Activated CD4-positive, alpha-beta T cell treated with anti-CD3 and anti-CD28 coated beads, Interleukin-2, amount 50 U/mL, for 48 hours (primary cell): ENCODE results near the gene MIA.
"Not testable (repeated sequence)": the region's sequence is repeated elsewhere in the genome, so short reads cannot be mapped to it uniquely, and the experiment has no call there.

Experiments used
- DNase-seq, 2 experiments: peaks; one replicate each; pipeline ENCODE4 v3.0.0-alpha.2; 2020

The MIA gene

GRCh38 chr19:40781140-40781539 is 5.8 kb downstream of the MIA start:
- DNase-seq, result no peak

DNA sequence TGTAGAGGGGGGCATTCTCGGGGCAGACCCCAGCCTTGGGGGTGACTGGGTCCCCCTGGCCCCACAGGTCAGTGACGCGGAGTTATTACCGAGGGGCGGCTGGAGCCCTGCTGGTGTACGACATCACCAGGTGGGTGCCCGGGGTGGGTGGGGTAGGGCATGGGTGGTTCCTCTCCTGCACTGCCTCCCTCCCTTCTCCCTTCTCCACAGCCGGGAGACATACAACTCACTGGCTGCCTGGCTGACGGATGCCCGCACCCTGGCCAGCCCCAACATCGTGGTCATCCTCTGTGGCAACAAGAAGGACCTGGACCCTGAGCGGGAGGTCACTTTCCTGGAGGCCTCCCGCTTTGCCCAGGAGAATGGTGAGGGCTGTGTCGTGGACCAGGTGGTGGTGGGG is 8.4 kb downstream of the MIA start:
- DNase-seq, result no peak

DNA sequence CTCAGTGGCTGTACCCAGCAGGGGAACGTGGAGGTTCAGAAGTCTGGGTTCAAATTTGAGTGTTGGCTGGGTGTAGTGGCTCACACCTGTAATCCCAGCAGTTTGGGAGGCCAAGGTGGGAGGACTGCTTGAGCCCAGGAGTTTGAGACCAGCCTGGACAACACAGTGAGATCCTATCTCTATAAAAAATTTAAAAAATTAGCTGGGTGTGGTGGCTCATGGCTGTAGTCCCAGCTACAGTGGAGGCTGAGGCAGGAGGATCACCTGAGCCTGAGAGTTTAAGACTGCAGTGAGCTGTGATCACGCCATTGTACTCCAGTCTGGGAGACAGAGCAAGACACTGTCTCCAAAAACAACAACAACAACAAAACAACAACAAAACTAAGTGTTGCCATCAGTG is 8.8 kb downstream of the MIA start:
- DNase-seq, result not testable (repeated sequence)

GRCh38 chr19:40785526-40785925 is 10.2 kb downstream of the MIA start:
- DNase-seq, result no peak

DNA sequence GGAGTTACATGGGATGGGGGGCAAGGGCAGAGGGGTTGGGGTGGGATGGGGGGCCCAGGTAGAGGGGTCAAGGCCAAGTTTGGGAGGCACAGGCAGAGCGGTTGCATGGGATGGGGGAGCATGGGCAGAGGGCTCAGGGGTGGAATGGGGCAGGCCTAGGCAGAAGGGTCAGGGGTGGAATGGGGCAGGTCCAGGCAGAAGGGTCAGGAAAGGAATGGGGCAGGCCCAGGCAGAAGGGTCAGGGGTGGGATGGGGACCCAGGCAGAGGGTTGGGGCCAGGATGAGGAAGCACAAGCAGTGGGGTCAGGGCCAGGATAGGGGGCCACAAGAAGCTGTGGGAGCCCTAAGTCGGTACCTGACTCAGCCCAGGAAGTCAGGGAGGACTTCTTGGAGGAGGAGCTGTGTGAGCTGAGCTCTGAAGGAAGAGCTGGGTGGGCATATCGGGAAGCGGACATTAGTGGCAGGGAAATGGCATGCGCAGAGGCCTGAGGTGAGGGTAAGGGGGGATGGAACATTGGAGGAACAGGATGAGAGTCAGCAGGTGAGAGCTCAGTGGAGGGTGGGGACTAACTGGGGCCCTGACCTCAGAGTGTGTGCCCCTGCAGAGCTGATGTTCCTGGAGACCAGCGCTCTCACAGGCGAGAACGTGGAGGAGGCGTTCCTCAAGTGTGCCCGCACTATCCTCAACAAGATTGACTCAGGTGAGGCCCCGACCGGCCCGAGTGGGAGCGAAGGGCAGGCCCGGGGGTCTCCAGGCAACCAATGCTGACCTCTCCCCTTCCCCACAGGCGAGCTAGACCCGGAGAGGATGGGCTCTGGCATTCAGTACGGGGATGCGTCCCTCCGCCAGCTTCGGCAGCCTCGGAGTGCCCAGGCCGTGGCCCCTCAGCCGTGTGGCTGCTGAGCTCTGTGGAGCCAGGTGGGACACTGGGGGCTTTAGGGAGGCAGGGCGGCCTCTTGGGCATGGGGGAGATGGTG is 11.0 kb downstream of the MIA start:
- DNase-seq, result no peak

- no peak for DNase-seq
Measured at GRCh38 chr19:40791349-40791748, 16.0 kb downstream of the MIA start.

DNA sequence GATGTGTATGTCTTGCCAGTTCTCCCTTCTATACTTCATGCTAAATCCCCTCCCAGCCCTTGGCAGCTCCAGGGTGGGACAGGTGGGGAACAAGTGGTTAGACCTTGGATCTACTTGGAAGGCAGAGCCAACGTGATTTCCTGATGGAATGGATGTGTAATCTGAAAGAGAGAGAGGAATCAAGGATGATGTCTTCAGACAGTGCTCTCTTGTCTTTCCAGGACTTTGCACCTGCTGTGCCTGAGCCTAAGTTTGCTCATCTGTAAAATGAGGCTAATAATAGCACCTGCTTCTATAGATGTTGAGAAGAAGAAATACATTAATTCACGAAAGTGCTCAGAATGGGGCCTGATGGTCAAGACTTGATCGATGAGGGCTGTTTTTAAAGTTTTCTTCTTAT is 16.7 kb downstream of the MIA start:
- DNase-seq, result no peak

DNA sequence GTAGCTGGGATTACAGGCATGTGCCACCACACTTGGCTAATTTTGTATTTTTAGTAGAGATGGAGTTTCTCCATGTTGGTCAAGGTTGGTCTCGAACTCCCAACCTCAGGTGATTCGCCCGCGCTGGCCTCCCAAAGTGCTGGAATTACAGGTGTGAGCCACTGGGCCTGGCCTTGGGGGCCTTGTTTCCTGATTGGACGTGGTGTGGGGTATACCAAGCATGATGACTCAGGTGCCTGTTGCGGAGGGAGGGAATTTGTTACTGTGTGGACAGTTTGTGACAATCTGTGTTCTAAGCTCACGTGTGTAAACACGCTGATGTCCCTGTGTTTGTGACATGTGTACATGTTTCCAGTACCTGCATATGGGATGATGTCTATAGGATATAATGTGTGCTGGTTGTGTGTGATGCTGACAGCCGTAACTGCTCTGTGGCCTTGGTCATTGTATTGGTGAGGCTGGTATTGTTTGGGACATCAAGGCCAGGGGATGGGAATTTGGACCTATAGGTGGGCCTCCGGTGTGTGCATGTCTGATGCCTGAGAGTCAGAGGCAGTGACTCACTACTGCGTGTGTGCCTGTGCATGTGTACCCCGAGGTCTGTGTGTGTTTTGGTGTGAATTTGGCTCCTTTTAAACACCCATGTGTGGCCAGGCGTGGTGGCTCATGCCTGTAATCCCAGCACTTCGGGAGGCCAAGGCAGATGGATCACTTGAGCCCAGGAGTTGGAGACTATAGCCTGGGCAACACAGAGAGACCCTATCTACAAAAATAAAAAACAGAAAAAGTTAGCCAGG is 22.0 kb downstream of the MIA start:
- DNase-seq, result no peak

GRCh38 chr19:40797963-40798682 is 22.8 kb downstream of the MIA start:
- peak; percentile 68 to 77 for DNase-seq

DNA sequence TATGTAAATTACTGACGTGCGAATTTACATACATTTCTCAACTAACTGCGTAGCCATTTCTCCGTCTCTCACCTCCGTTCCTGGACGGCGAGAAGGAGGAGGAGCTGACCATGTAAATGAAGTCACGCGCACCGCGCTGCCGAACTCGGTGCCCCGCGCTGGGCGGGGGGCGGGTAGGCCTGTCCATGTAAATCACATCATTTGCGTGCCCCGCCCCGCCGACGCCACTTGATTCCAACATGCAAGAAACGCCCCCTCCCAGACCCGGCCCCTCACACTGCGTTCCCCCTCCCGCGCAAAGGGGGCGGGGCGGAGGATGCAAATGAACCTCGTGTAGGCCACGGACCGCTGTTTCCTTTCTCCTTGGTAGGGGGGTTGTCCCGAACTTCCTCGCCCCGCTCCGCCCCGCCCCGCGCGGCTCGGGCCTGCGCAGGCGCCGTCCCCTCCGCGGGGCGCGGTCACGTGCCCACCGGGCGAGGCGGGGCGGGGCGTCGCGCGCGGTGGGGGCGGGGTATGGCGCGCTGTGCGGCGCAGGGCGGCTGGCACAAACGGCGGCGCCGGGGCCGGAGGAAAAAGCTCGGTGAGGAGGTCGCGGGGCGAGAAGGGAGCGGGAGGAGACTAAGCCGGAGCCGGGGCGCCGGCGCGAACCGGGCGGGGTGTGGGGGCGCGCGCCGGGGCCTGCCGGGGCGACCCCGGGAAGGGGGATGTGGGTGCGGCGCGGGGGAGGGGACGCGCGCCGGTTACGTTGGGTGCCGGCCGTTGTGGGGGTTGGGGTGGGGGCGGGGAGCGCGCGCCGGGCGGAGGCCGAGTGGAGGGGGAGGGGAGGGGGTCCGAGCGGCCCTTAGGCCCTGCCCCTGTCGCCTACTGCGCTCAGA is 23.6 kb downstream of the MIA start, which contains the start of gene EGLN2:
TSS of gene EGLN2 (plus strand) at position 509 of the 875 bp plus-strand sequence. CDS start 1,382 bp downstream, outside the sequence.
- DNase-seq, result peak; percentile 100

DNA sequence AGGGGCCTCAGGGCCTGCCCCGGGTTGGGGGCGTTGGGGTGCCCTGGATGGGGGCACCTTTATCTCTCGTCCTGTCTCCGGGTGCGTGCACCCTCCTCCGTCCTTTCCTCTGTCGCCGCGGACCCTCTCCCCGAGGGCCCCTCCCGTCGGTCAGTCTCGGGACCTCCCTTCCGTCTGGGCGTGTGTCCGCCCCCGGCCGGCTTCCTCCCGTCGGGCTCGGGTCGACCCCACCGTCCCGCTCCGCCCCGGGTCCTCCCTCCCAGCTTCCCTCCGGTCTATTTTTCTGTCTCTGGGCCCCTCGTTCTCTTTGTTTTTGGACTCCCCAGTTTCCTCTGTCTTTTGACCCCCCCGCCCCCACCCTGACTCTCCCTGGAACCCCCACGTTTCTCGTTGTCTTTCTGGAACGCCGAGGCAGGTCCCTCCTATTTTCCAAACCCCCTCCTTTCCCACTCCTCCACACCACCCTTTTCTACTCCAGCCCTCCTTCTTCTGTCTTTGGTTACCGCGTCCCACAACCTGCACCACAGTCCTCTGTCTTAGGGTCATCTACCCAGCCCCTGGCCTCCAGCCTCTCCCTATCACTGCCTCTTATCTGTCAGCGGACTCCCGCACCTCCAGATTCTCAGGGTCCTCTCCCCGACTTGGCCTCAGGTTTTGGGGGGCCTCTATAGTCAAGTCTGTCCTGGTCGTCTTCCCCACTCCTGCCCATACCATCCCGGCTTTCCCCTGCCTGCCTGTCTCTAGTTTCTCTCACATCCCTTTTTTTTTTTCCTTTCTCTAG is 24.4 kb downstream of the MIA start:
- DNase-seq, result peak in 1 of 2 experiments; percentile 51

DNA sequence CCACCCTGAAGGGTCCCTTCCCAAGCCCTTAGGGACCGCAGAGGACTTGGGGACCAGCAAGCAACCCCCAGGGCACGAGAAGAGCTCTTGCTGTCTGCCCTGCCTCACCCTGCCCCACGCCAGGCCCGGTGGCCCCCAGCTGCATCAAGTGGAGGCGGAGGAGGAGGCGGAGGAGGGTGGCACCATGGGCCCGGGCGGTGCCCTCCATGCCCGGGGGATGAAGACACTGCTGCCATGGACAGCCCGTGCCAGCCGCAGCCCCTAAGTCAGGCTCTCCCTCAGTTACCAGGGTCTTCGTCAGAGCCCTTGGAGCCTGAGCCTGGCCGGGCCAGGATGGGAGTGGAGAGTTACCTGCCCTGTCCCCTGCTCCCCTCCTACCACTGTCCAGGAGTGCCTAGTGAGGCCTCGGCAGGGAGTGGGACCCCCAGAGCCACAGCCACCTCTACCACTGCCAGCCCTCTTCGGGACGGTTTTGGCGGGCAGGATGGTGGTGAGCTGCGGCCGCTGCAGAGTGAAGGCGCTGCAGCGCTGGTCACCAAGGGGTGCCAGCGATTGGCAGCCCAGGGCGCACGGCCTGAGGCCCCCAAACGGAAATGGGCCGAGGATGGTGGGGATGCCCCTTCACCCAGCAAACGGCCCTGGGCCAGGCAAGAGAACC is 25.1 kb downstream of the MIA start:
- no peak for DNase-seq

GRCh38 chr19:40800997-40801377 is 25.7 kb downstream of the MIA start:
- no peak for DNase-seq

DNA sequence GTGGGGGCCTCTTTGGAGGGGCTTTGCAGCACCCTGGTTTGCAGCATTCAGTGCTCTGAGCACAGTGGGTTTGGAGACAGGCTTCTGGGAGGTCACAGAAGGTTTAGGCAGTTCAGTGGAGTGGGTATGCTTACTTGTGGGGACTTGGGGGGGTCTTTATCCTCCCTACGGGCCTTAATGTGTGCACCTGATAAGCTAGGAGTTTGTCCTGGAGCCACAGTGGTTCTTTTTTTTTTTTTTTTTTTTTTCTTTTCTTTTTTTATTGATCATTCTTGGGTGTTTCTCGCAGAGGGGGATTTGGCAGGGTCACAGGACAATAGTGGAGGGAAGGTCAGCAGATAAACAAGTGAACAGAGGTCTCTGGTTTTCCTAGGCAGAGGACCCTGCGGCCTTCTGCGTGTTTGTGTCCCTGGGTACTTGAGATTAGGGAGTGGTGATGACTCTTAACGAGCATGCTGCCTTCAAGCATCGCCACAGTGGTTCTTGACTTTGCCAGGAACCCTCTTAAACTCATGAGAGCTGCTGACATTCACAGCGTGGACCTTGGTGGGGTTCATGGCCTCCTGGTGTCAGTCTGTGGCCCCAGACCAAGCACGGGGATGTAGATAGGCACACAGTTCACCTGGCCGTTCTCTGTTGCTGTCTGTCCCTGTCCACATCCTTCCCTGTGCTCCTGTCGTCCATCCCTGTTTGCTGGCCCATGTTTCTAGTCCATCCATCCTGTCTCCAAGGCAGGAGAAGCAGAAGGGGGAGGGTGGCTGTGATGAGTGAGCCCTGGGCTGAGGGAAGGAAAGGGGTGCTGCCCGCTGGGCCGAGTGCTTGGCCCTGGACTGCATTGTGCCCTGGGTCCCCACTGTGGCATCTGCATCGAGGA is 26.3 kb downstream of the MIA start:
- DNase-seq, result no peak

DNA sequence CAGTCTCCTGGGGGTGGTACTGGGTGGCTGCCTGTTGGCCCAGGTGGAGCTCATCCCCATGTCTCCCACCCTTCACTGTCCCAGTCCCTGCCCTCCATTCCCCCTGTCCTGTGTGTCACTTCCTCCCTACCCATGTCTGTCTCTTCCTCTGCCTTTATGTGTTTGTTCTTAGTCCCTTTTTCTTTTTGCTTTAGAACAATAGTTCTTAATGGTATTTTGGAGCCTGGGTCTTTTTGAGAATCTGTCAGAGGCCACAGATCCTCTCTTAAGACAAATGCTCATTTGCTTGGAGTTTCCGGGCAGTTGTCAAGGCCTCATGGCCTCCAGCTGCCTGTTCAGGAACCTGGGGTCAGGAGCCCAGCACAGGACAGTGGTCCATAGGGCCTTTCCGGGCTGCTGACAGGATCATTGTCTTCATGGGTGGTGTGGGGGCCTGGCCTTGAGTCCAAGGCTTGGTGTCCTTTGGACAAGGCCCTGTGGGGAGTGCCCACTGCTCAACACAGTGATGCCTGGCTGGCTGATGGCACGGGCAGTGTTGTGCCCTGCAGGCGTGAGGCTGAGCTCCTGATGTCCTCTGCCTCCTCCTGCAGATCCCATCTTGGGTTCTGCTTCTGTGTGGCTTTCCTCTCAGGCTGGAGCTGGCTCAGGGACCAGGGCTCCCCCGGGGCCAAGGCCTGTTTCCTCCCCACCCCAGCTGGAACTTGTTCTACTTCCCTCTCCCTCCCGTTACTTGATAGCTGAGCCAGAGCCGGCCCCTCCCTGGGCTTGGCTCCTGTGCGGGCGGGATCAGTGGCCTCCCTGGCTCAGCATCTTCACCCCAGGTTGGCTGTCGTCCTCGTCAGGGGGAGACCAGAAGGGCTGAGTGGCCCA is 27.2 kb downstream of the MIA start:
- DNase-seq, result no peak

- no peak for DNase-seq
Measured at GRCh38 chr19:40803170-40803856, 28.0 kb downstream of the MIA start.

DNA sequence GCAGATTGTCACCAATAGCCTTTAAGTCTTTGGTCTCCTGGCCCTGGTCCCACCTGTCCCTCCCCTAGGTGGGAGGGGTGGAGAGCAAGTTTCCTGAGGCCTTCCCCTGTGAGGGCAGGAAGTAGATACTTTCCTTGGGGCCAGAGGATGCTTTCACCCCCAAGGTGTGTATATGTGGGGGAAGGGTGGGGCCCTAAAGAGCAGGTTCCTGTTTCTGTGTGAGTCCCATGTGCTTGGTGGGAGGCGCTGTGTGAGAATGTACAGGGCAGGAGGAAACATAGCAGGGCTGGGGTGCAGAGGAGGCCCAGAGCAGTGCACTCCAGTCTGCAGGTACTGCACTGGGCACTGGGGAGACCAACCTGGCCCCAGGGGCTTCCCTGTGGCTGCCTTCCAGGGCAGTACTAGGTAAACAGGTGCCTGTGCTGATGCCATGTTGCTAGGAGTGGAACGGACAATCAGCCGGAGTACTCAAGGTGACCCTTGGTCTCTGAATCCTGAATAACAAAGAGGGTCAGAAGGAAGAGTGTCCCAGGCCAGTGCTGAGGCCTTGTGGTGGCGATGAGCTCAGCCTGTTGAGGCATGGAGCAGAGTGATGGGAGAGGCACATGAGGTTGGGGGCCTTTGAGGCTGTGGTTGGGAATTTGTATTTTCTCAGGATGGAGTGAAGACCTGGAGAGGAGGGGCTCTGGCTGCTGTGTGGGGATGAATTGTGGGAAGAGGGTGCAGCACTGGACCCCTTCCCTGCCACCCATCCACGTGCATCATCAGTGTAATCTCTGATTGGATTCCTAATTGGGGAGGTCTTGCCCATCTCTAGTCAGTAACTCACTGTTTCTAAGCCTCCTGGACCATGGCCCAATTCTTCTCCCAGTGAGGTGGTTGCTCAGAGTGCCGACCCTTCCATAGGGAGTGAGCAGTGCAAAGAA is 28.8 kb downstream of the MIA start:
- peak; percentile 44 to 65 for DNase-seq
